Measurements from ENCODE around the gene RHBDD2.

RHBDD2 gene

DNA sequence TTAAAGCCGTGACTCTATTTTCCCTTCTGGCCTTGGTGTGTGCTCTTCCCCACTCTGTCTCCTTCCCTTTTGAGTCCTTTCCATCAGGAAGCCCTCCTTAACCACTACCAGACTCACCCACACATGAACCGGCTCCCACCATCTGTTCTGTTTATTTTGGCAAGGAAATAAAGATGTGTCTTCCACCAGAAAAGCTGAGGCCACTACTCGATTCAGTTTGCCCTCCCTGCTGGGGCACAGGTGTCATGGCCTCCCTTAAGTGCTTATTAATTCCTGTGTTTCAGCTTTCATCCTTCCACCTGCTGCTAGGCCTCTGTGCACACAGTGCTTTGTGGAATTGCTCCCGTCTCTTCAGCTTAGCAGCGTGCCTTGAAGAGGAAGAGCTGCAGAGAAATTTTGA lies 52.8 kb downstream of the RHBDD2 start:
- Histone ChIP-seq H3K9me3 (ENCODE audit: control insufficient read depth, low read length) (no peaks in the 10 kb centered on the region), H3K4me1 (ENCODE audit: control insufficient read depth, insufficient read depth, low read length, poor library complexity, severe bottlenecking) (peaks cover 6% of the 10 kb centered on the region), H3K27ac (ENCODE audit: insufficient read depth, low read length, poor library complexity, severe bottlenecking) (no peak overlapping the region), H3K36me3 (ENCODE audit: control insufficient read depth, insufficient read depth, low read length) (no peaks in the 10 kb centered on the region), H3K4me3 (ENCODE audit: insufficient read depth, low read depth, low read length, poor library complexity, severe bottlenecking) (no peak overlapping the region), H3K27me3 (replicated peaks; ENCODE audit: control insufficient read depth, insufficient read depth, low read length, poor library complexity, severe bottlenecking) (no peaks in the 10 kb centered on the region)
- DNase-seq = no peak

- Histone ChIP-seq H3K27me3 (replicated peaks; ENCODE audit: control insufficient read depth, insufficient read depth, low read length, poor library complexity, severe bottlenecking) (no peaks in the 10 kb centered on the region), H3K27ac (ENCODE audit: insufficient read depth, low read length, poor library complexity, severe bottlenecking) (no peak overlapping the region), H3K4me1 (ENCODE audit: control insufficient read depth, insufficient read depth, low read length, poor library complexity, severe bottlenecking) (no peaks in the 10 kb centered on the region), H3K4me3 (ENCODE audit: insufficient read depth, low read depth, low read length, poor library complexity, severe bottlenecking) (no peak overlapping the region), H3K9me3 (ENCODE audit: control insufficient read depth, low read length) (no peaks in the 10 kb centered on the region), H3K36me3 (ENCODE audit: control insufficient read depth, insufficient read depth, low read length) (no peaks in the 10 kb centered on the region)
- DNase-seq = no peak
Observed at GRCh38 chr7:75937958-75938786, 59.3 kb downstream of the RHBDD2 start.
